PC-3 (cell line): ENCODE data around the gene PLPP7. TPM values are rescaled to one million over a fixed set of nuclear protein-coding genes. Genes with fewer than 3 reads are reported as not detected.
"Not testable (repeated sequence)": the region's sequence is repeated elsewhere in the genome, so short reads cannot be mapped to it uniquely, and the experiment has no call there.

Experiments used
- ATAC-seq: fragments of 200-7000 bp; cut with Tn5 transposase; 2 replicates; pipeline ENCODE4 v1.9.1; 2020; ENCODE audit warnings: mild to moderate bottlenecking, moderate library complexity
- BruUV-seq: library from RNA; stranded (reverse); fragments of 400-500 nt; replicated peaks from 2 replicates; lab custom pipeline; 2021; lab: Mats Ljungman, UMichigan
- CTCF ChIA-PET: fragments of 300-600 bp; sonication (Branson Sonifier 250); formaldehyde crosslinking; loops from one replicate; lab custom pipeline; 2022; ENCODE audit warnings: antibody characterized with exemption; lab: Charles Lee
- POLR2A ChIA-PET: fragments of 300-600 bp; sonication (Branson Sonifier 250); formaldehyde crosslinking; loops from one replicate; lab custom pipeline; 2022; ENCODE audit warnings: antibody characterized with exemption; ENCODE audit not compliant: unreplicated experiment; lab: Charles Lee
- DNase-seq: peaks from one replicate; pipeline ENCODE4 v3.0.0-alpha.2; 2015
- H2AFZ ChIP-seq: fragments of 300-600 bp; sonication (generic); 2 replicates; pipeline ENCODE4 v1.6.0; 2016; ENCODE audit warnings: antibody characterized with exemption, low read length
- H3F3A ChIP-seq: fragments of 300-600 bp; sonication (generic); one replicate; pipeline ENCODE4 v1.6.0; 2017; ENCODE audit warnings: antibody characterized with exemption, low read length, control low read depth, mild to moderate bottlenecking; ENCODE audit not compliant: unreplicated experiment
- H3K27ac ChIP-seq: fragments of 300-600 bp; sonication (generic); 2 replicates; pipeline ENCODE4 v1.5.1; 2016; ENCODE audit warnings: mild to moderate bottlenecking, low read length
- H3K27me3 ChIP-seq: fragments of 300-600 bp; sonication (generic); 2 replicates; pipeline ENCODE4 v1.6.1; 2016; ENCODE audit warnings: low read length, mixed read lengths
- H3K36me3 ChIP-seq: fragments of 300-600 bp; sonication (generic); 2 replicates; pipeline ENCODE4 v1.6.1; 2016; ENCODE audit warnings: low read depth, mixed run types, low read length, mixed read lengths
- H3K4me1 ChIP-seq: fragments of 300-600 bp; sonication (generic); 2 replicates; pipeline ENCODE4 v1.5.1; 2016; ENCODE audit warnings: low read length; ENCODE audit not compliant: insufficient read depth
- H3K4me2 ChIP-seq: fragments of 300-600 bp; sonication (generic); 2 replicates; pipeline ENCODE4 v1.6.0; 2016; ENCODE audit warnings: low read length
- H3K4me3 ChIP-seq: fragments of 300-600 bp; sonication (generic); 2 replicates; pipeline ENCODE4 v1.5.1; 2016; ENCODE audit warnings: mild to moderate bottlenecking, low read length, mixed read lengths
- H3K79me2 ChIP-seq: fragments of 300-600 bp; sonication (generic); 2 replicates; pipeline ENCODE4 v1.6.1; 2017; ENCODE audit warnings: low read length, mixed read lengths
- H3K9ac ChIP-seq: fragments of 300-600 bp; sonication (generic); 2 replicates; pipeline ENCODE4 v1.6.0; 2016; ENCODE audit warnings: mild to moderate bottlenecking, low read length
- H3K9me2 ChIP-seq: fragments of 300-600 bp; sonication (generic); replicated peaks from 2 replicates; pipeline ENCODE4 v1.6.1; 2016; ENCODE audit warnings: mixed run types, low read length, mixed read lengths
- H3K9me3 ChIP-seq: fragments of 300-600 bp; sonication (generic); 2 replicates; pipeline ENCODE4 v1.6.1; 2016; ENCODE audit warnings: low read length, mixed read lengths
- H4K20me1 ChIP-seq: fragments of 300-600 bp; sonication (generic); 2 replicates; pipeline ENCODE4 v1.6.1; 2016; ENCODE audit warnings: low read length, mixed read lengths
- CTCF ChIP-seq: fragments of 300-600 bp; sonication (generic); conservative IDR thresholded peaks from 2 replicates; pipeline ENCODE4 v1.5.1; 2017; ENCODE audit warnings: antibody characterized with exemption, low read depth, mild to moderate bottlenecking, low read length
- EZH2 ChIP-seq: fragments of 300-600 bp; sonication (generic); IDR thresholded peaks from one replicate; pipeline ENCODE4 v1.6.1; 2017; ENCODE audit warnings: antibody characterized with exemption, mild to moderate bottlenecking, low read length; ENCODE audit not compliant: unreplicated experiment
- EZH2phosphoT487 ChIP-seq: fragments of 300-600 bp; sonication (generic); IDR thresholded peaks from 2 replicates; pipeline ENCODE4 v1.6.1; 2018; ENCODE audit warnings: mild to moderate bottlenecking, antibody characterized with exemption, low read length, borderline replicate concordance
- intact Hi-C: fragments of 100-400 bp; cut with micrococcal nuclease; formaldehyde crosslinking; loops from 2 replicates; pipeline ENCODE4 v1.9.0; 2023
- total RNA-seq: library from RNA; depleted of rRNA; stranded (reverse); fragments of >200 nt; gene quantifications from 2 replicates; pipeline ENCODE4 v1.2.3, GENCODE V29; 2014

Gene PLPP7
- total RNA-seq, 1 experiment from 2014 or later = not detected

- Histone ChIP-seq H3K9me3 (no peaks in the 10 kb centered on the region), H3K79me2 (no peaks in the 10 kb centered on the region), H3K36me3 (no peaks in the 10 kb centered on the region), H3K9ac (no peak overlapping the region), H3K4me2 (no peak overlapping the region), H3K9me2 (no peaks in the 10 kb centered on the region), H3K27me3 (no peaks in the 10 kb centered on the region), H2AFZ (no peak overlapping the region), H3K4me3 (no peak overlapping the region), H4K20me1 (no peaks in the 10 kb centered on the region), H3K4me1 (no peaks in the 10 kb centered on the region), H3F3A (no peaks in the 10 kb centered on the region), H3K27ac (no peak overlapping the region)
- TF ChIP-seq CTCF (no peak), EZH2 (no peak), EZH2phosphoT487 (no peak)
- ATAC-seq (no peak), DNase-seq (no peak)
- intact Hi-C loops = no loop called here
- ChIA-PET CTCF (no interaction called here), POLR2A (no interaction called here)
- BruUV-seq = no TSS peak
Observed at GRCh38 chr9:131262327-131263032, 27.0 kb upstream of the PLPP7 start.

GRCh38 chr9:131263033-131263343, 26.5 kb upstream of the PLPP7 start:
- H3K79me2 ChIP-seq, H3F3A ChIP-seq, H3K9me2 ChIP-seq, BruUV-seq, H3K4me2 ChIP-seq, DNase-seq, intact Hi-C loops, H2AFZ ChIP-seq, H3K9me3 ChIP-seq, H4K20me1 ChIP-seq, H3K27me3 ChIP-seq, H3K4me1 ChIP-seq, POLR2A ChIA-PET, ATAC-seq, CTCF ChIA-PET, H3K4me3 ChIP-seq, H3K36me3 ChIP-seq, H3K27ac ChIP-seq, H3K9ac ChIP-seq: not testable (repeated sequence)

- H3K27ac ChIP-seq = no peak overlapping the region
- H3K36me3 ChIP-seq = no peaks in the 10 kb centered on the region
- CTCF ChIA-PET = no interaction called here
- no TSS peak for BruUV-seq
- no peaks in the 10 kb centered on the region for H3K4me1 ChIP-seq
- no peaks in the 10 kb centered on the region for H4K20me1 ChIP-seq
- H3K27me3 ChIP-seq = no peaks in the 10 kb centered on the region
- no peak for TF ChIP-seq EZH2
- no peak for TF ChIP-seq CTCF
- no peak for TF ChIP-seq EZH2phosphoT487
- no peaks in the 10 kb centered on the region for H3K9me2 ChIP-seq
- H2AFZ ChIP-seq = no peak overlapping the region
- no peaks in the 10 kb centered on the region for H3K79me2 ChIP-seq
- DNase-seq (no peak), ATAC-seq (no peak)
- intact Hi-C loops = no loop called here
- H3K4me2 ChIP-seq = no peak overlapping the region
- POLR2A ChIA-PET = no interaction called here
- no peaks in the 10 kb centered on the region for H3K9me3 ChIP-seq
- no peak overlapping the region for H3K4me3 ChIP-seq
- H3K9ac ChIP-seq = no peak overlapping the region
- H3F3A ChIP-seq = no peaks in the 10 kb centered on the region
Observed at GRCh38 chr9:131263701-131264100, 25.8 kb upstream of the PLPP7 start.
